CD4-positive, alpha-beta T cell treated with Interleukin-17A for 4 hours (primary cell): ENCODE data around the gene PNMA8B.
"Not testable (repeated sequence)": the region's sequence is repeated elsewhere in the genome, so short reads cannot be mapped to it uniquely, and the experiment has no call there.

Experiments
- DNase-seq: peaks from one replicate; pipeline ENCODE4 v3.0.0-alpha.2; 2020; ENCODE audit warnings: mixed read lengths

The PNMA8B gene

DNA sequence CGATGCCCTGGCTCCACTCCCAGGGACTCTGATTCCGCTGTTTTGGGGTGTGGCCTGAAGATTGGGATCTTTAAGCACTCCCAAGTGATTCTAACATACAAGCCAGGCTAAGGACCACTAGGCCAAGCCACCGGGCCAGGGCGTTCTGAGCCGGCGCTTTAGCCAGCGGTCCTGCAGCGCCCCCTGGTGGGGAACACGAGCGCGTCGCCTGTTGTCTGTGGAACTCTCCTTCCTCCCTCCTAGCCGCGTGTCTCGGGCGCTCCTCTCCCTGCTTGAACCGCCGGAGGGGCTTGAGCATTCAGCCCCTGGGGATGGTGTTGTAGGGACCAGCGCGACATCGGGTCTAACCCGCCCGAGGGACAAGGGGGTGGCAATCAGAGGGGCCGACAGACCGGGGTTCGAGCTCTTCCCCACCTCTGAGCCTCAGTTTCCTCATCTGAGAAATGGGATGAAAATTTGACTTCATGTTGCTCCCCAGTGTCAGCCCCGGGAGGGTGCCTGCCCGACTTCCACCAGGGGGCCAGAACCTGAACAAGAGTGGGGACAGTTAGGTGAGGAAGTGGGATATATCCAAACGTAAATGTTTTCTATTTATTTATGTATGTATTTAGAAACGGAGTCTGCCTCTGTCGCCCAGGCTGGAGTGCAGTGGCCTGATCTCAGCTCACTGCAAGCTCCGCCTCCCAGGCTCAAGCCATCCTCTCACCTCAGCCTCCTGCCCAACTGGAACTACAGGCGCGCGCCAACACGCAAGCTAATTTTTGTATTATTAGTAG lies 18.0 kb upstream of the PNMA8B start:
- peak; percentile 92 for DNase-seq

DNA sequence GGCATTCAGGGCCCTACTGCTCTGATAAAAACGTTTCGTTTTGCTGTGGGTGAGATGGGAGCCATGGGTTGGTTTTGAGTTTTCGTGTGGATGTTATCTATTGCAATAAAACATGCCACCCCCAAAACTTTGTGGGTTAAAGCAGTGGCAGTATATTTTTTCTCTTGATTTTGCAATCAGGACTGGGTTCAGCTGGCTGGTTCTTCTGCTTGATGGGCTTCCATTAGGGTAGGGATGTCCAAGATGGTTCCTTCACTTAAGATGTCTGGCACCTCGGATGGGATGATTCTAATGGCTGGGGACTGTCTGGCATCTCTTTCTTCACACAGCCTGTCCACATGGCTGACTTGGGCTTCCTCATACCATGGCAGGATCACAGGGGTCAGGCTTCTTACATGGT lies 15.6 kb upstream of the PNMA8B start:
- no peak for DNase-seq

DNA sequence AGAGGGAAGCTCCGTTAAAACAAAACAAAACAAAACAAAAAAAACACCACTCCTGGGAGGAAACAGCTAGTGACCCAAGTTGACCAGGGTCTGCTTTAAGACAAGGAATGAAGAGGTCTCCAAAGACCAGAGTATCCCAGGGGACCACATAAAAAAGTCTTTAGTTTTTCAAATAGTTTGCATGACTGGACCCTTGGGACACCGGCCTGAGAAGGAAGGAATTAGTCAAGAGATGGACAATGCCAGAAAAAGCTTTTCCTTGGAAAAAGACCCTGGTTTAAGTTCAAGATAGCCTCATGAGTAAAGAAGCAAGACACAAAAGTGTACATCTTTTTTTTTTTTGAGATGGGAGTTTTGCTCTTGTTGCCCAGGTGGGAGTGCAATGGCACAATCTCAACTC lies 12.5 kb upstream of the PNMA8B start:
- DNase-seq: no peak

DNA sequence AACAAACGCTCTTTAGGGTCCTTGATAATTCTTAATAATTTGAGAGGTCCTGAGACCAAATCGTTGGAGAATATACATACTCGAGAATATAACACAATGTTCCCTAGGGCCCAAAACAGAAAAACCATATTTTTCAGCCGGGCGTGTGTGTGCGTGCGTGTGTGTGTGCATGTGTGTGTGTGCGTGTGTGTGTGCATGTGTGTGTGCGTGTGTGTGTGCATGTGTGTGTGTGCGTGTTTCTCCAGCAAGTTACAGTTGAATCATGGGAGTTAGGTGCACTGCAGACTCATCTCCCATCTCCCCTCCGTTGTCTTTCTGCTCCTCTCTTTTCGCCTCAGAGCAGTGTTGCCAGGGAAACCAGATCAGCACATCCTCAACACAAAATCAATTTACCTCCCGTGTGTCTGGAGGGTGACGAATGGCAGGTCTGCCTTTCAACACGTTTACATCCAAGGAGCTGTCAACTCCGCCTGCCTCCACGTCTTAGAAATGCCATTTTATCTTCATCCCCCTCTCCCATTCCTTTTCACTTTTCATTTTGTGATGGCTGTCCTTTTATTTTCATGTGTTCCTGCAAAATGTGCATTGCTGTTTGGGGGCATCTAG lies 8.3 kb upstream of the PNMA8B start:
- no peak for DNase-seq

DNA sequence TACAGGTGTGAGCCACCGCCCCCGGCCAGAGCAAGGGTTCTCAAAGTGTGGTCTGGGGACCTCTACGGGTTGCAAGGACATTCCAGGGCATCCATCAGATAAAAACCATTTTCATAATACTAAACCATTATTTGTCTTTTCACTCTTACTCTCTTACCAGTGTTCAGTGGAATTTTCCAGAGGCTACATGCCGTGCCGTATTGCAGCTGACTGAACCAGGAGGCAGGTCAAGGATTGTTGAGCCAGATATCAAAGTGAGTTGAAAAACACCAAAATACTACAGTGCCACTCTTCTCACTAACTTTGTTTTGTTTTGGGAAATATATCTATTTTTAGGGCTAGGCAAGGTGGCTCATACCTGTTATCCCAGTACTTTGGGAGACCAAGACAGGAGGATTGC lies 7.2 kb upstream of the PNMA8B start:
- no peak for DNase-seq

DNA sequence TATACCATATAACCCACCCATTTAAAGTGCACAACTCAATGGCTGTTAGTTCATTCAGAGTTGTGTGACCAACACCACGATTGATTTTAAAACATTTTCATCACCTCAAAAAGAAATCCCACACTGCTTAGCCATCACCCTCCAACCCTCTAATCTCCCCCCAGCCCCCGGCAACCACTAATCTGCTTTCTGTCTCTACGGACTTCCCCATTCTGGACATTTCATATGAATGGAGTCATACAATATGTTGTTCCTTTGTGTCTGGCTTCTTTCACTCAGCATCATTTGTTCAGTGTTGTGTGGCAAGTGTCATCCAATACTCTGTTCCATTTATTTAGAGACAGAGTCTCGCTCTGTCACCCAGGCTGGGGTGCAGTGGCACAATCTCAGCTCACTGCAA lies 4.0 kb upstream of the PNMA8B start:
- DNase-seq: no peak

DNA sequence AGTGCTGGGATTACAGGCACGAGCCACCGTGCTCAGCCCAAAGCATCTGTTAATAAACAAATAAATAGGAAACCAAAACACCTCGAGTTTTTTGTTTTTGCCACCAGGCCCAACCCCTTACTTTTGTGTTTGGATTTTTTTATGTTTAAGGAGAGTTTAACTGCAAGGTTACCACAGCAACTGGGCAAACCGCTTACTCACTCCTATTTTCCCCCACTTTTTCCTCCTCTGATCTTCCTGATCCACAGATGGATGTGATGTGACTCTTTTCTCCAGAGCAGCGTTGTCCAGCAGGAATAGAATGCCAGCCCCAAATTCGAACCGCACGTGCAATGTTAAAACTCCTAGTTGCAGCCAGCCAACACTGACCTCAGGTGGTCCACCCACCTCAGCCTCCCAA lies 2.1 kb upstream of the PNMA8B start:
- no peak for DNase-seq

DNA sequence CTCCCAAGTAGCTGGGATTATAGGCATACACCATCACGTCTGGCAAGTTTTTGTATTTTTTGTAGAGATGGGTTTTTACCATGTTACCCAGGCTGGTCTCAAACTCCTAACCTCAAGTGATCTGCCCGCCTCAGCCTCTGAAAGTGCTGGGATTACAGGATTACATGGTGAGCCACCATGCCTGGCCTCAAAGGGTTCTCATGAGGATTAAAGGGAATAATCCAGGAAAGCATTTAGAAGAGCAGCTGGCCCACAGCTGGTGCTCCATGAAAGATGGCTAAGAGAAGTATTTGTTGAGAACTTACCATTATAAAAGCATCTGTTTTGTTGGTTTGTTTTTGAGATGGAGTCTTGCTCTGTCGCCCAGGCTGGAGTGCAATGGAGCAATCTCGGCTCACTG lies 1.2 kb upstream of the PNMA8B start:
- not testable (repeated sequence) for DNase-seq

DNA sequence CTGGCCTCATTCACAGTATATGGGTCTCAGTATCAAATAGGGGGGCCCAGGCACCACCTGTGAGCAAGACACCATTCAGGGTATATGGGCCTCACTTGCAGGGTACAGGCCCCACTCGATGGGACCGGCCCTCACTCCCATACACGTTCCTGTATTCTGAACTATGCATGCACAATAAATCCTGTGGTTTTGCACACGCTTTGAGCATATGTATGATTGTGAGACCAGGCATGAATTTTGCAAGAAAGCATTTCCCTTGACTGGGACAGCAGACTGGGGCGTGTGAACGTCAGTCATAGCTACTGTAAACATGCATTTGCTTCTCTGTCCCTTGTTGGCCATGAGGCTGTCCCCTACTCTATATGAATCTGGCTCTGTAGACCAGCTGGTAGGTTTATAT lies 637 bp upstream of the PNMA8B start:
- DNase-seq: no peak

DNA sequence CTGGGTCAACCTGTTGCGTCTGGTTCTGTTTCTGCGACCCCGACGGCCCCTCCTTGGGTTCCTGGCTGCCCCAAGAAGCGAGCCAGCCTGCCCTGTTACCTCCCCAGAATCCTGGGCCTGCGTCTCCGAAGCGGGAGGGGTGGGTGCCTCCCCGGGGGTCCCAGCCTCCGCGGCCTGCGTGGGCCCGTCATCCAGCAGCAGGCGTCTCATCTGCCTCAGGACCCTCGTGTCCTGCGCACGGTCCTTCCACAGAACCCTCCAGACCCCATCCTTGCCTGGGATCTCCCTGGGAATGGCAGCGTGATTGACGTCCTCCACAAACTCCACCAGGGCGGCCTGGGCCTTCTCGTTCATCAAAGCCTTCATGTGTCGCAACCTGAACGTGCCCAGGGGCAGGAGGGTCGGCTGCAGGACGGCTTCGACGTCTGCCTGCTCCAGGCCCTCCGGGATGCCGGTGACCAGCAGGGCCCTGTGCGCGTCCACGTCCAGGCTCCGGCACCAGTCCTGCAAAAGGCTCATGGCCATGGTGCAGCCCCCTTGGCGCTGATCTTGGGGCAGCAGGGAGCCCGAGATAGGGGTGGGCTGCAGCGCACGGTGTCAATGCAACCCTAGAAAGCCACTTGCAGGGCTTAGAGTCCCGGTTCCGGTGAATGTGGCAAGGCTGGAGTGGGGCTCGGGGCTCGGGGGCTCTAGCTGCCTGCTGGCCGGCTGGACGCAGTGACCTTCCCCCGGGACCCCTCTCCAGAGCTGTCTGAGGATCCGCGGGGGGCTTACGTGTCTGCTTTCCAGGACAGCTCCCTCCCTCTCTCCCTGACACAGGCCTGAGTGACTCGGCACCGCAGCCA lies 504 bp downstream of the PNMA8B start:
- no peak for DNase-seq

DNA sequence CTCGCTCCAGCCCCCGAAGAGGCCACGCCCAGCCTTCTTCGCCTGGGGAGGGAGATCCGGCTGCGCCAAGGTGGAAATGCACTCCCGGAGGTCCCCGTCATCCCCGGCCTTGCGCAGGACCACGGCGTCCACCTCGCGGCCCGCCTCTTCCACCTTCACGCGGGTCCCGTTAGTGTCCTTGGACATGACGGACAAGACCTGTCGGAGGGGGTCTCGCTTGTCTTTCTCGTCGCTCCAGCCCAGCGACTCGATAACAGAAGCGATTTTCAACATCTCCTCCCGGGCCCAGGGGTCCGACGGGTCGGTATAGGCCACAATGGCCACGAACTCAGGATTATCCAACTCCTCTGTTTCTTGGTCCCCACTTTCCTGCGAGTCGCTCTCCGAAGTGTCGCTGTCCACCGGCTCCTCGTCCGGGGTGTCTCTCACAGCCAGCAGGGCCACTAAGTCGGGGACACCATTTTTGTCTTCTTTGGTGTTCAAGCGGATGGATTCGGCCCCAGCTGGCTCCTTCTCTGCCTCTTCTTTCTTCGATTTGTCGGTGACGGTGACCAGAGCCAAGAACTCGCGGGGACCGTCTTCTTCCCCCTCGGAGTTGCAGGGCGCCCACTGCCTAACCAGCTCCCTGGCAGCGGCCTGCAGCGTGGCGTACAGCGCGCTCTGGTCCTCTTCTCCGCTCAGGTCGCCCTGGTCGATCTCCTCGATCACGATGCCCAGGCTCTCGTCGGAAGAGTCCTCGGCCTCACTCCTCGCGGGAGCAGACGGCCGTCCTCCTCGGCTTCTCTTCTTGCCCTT lies 1.3 kb downstream of the PNMA8B start:
- DNase-seq: peak; percentile 24

DNA sequence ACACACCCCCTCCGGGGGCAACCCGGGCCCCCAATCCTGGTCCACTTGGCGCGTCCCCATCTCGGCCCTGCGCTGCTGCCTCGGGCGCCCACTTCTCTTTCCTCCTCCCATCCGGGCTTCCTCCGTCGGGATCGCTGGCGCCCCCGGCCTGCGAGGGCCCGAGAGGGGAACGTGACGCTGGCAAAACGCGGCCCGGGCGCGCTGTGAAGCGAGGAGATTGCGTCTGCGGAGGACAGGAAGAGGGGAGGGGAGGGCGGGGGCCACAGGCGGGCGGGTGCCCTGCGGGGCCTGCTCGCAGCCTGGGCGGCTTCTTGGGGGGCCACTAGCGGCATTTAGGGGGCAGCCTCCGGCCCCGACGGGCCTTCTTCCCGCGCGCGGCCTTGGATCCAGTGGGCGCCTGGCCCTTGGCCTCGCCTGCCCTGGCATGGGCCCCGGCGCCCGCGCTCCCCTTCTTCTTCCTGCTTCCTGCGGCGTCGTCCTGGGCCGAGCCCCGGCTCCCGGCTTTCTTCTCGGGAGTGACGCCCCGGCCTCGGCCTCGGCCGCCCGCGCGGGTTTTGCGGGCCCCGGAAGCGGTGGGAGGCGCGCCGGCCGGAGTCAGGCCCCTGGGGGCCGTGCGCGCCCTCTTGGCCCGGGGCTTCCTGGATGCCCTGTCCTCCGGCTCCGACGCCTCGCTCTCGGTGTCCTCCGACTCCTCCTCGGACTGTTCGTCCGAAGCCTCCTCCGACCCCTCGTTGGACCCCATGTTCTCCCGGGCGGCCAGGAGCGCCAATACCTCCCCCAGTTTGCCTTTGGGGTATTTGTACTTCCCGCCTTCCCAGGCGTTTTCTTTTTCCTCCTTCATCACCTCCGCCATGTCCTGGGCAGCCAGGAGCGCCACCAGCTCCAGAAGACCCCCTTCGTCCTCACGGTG lies 2.2 kb downstream of the PNMA8B start:
- DNase-seq: peak; percentile 73

DNA sequence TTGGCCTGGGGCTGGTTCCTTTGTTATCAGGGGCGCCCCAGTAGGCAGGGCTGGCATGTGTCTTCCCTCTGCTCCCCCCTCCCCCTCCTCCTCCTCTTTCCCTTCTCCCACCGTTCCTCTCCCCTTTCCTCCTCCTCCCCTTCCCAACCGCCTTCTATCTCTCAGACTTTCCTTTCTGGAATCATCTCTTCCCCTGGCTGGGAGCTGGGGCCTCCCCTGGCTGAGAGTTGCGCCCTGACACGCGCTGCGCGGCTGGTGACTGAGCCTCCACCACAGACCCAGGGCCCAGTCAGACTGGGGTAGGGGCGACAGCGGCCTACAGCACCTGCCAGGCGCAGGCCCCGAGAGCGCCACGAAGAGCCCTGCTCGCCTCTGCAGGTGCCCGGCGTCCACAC lies 2.8 kb downstream of the PNMA8B start:
- peak; percentile 37 for DNase-seq

DNA sequence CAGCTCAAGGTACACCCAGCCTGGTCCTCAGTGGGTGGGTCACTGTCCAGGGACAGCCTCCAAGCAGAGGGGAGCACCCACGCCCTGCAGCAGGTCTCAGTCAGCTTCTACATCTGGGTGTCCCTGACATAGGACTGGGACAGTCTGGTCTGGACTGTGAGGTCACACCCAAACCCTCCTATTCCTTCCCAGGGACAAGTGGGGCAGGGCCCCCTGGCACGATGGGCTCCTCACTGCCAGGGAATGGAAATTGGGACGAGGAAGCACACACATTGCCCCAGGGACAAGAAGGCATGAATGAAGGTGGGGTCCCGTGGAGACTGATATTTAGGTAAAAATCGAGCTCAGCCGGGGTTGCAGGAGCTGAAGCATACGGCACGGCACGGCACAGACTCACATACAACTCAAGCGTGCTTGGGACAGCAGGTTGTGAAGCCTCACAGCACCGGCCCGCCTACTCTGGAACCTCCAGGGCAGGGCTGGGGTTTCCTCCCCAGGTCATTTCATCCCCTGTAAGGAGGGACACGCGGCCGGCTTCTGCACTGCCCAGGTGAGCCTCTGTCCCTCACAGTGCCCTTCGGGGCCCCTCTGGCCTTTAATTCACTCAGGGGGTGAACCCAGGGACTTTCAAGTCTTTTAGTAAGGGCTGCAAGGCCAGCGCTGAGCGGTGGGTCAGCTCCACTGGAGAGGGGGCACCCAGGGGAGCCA lies 3.5 kb downstream of the PNMA8B start:
- no peak for DNase-seq

DNA sequence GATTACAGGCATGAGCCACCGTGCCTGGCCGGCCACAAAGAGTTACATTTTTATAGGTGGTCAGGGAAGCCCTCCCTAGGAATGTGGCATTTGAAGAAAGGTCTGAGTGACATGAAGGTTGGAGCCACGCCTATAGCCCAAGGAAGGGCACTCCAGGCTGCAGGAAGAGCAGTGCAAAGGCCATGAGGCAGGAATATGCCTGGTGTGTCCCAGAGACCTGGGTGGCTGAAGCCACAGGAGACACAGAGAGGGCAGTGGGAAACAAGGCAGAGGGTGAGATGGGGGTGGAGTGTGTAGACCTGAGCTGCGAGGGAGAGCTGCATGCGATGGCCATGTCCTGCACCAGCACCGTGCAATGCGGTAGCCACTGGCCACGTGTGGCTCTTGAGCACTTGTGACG lies 4.9 kb downstream of the PNMA8B start:
- no peak for DNase-seq

DNA sequence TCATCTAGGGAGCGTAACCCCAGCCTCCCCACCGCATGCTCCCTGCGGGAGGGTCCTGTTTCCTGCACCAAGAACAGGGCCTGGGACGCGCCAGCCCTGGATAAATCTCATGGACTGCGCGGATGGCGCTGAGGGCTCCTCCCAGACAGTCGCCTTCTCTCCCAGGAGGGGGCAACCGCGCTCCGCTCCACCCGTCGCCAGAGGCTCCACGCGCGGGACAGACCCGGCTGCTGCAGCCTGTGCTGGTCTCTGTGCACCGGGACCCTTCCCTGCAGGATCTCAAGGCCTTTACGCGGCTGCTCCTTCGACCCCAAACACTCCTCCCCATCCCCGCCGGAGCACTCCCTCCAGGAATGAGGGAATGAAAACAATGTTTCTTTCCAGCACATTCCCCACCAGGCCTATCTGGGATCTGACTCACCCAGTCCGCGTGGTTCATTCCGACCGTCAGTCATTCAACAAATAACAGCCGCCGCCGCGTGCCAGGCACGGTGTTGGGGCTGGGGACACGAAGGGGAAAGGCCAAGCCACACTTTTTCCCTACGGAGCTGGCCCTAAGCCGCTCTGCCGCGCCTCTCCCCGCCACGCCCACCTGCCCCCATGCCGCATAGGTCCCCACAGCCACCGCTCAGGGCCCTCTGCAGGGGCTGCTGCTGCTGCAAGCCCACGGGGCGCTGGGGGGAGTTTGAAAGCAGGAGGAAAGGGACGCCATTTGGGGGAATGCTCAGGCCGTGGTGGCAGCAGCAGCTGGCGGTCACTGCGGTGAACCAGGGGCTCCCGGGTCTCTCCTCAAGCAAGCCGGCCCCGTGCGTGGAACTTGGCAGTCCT lies 6.0 kb downstream of the PNMA8B start:
- peak; percentile 52 for DNase-seq

DNA sequence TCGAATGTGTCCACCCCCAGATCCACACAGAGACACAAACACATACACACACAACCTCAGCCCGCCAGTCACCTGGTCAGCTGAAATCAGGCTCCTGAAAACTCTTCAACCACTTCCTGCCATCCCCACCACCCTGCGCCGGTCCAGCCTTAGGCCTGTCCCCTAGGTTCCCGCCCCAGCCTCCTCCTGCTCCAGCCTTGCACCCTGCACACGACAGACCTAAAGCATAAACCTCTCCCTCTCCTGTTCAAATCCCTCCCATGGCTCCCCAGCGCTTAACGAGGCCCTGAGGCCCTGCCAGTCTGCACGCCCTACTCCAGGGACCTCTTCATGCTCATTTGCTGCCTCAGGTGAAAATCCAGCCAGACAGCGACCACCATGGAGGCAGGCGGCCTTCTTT lies 7.1 kb downstream of the PNMA8B start:
- no peak for DNase-seq

DNA sequence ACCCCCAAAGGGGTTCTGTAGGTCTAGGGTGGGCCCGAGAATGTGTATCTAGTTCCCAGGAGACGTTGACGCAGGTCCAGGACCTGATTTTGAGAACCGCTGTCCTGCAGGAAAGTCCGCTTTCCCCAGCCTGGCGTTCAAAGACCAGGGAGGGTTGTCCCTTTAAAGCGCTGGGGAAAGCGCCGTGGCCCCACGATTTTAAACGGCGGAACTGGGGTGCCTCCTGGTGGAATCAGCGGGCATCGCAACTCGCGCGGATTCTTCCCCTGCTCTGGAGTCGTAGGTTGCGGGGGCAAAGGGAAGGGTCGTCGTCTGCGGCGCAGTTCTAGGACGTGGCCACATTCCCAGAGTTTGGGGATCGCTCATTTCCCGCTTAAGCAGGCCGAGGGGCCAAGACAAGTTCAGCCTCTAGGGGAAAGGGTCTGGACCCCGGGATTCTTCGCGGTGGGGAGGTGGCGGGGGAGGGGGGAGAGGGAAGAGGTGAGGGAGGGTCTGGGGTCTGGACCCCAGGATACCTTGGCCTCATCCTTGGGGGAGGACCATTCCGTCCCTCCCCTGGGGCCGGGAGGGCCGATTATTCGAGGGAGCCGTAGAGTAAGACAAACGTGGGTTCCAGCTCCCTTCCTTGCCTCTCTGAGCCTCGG lies 7.7 kb downstream of the PNMA8B start:
- peak; percentile 80 for DNase-seq

DNA sequence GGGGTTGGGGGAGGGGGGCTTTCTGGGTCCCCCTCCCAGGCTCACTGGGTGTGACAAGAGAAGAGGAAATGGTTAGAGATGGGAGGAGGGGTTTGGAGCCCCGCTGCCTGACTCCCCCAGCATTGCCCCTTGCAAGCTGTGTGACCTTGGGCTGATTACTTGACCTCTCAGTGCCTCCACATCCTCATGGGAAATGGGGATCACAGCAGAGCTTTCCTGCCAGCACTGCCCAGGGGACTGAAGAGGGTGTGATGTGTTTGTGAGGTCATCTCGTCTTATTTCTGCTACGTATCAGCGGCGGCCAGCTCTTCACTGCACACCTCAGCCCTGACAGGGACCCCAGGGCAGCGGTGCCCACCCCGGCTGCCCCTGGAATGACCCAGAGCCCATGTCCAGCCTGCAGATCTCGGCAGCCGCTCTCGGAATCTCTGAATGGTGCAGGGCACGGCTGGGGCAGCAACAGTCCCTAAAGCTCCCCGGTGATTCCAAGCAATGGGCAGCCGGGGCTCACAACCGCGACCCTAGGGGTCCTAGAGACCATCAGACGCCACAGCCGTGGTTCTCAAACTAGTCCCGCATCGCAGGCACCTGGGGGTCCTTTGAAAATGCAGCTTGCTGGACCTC lies 8.4 kb downstream of the PNMA8B start:
- DNase-seq: no peak
